HG03064 (cell line): ENCODE data around the gene SLC6A11.

Experiments used
- ATAC-seq: cut with Tn5 transposase; IDR thresholded peaks from one replicate; pipeline ENCODE4 v1.9.1; 2021; ENCODE audit warnings: low read depth; ENCODE audit not compliant: unreplicated experiment

SLC6A11 gene

GRCh38 chr3:10928407-10928960, 112.5 kb downstream of the SLC6A11 start:
- ATAC-seq, result no peak

GRCh38 chr3:10928961-10929471, 113.0 kb downstream of the SLC6A11 start:
- ATAC-seq, result no peak

GRCh38 chr3:10929978-10930665, 114.1 kb downstream of the SLC6A11 start:
- no peak for ATAC-seq

- no peak for ATAC-seq
Measured at GRCh38 chr3:10930666-10931040, 114.6 kb downstream of the SLC6A11 start.

- ATAC-seq, result no peak
Measured at GRCh38 chr3:10932596-10932995, 116.6 kb downstream of the SLC6A11 start.

- no peak for ATAC-seq
Measured at GRCh38 chr3:10933021-10933420, 117.0 kb downstream of the SLC6A11 start.

GRCh38 chr3:10933470-10933804, 117.4 kb downstream of the SLC6A11 start:
- ATAC-seq, result no peak

GRCh38 chr3:10933805-10934481, 117.9 kb downstream of the SLC6A11 start:
- ATAC-seq, result no peak

GRCh38 chr3:10935028-10935427, 119.0 kb downstream of the SLC6A11 start:
- ATAC-seq, result no peak

- ATAC-seq, result no peak
Measured at GRCh38 chr3:10935846-10936631, 120.0 kb downstream of the SLC6A11 start.

- no peak for ATAC-seq
Measured at GRCh38 chr3:10936686-10937085, 120.7 kb downstream of the SLC6A11 start.

GRCh38 chr3:10937141-10937825, 121.3 kb downstream of the SLC6A11 start:
- no peak for ATAC-seq

- ATAC-seq, result no peak
Measured at GRCh38 chr3:10939556-10939955, 123.5 kb downstream of the SLC6A11 start.

- no peak for ATAC-seq
Measured at GRCh38 chr3:10940106-10940505, 124.1 kb downstream of the SLC6A11 start.

GRCh38 chr3:10941972-10942371, 125.9 kb downstream of the SLC6A11 start:
- ATAC-seq, result no peak

GRCh38 chr3:10942690-10943205, 126.7 kb downstream of the SLC6A11 start:
- no peak for ATAC-seq

- ATAC-seq, result no peak
Measured at GRCh38 chr3:10944866-10945265, 128.8 kb downstream of the SLC6A11 start.

- ATAC-seq, result no peak
Measured at GRCh38 chr3:10945683-10946287, 129.8 kb downstream of the SLC6A11 start.

- ATAC-seq, result no peak
Measured at GRCh38 chr3:10946526-10946925, 130.5 kb downstream of the SLC6A11 start.

GRCh38 chr3:10948326-10948725, 132.3 kb downstream of the SLC6A11 start:
- ATAC-seq, result no peak
